B cell (primary cell): ENCODE data around the gene ASCC2.

Source experiments
- CTCF ChIP-seq: fragments of 200-600 bp; IDR thresholded peaks from one replicate; pipeline ENCODE4 v1.8.0; 2022; ENCODE audit warnings: antibody characterized with exemption, mild to moderate bottlenecking
- EZH2 ChIP-seq: IDR thresholded peaks from 2 replicates; pipeline ENCODE4 v1.6.1; 2012; ENCODE audit warnings: borderline replicate concordance, low read depth, mild to moderate bottlenecking, moderate library complexity, low read length; ENCODE audit not compliant: insufficient read depth, poor library complexity, severe bottlenecking

GRCh38 chr22:29758959-29759358, 79.1 kb downstream of the ASCC2 start:
- TF ChIP-seq CTCF, result no peak
- TF ChIP-seq EZH2, result no peak
